Measurements from ENCODE around the gene ITK. TPM values are rescaled to one million over a fixed set of nuclear protein-coding genes. Genes with fewer than 3 reads are reported as not detected.

The ITK gene
- total and polyA plus RNA-seq, 2 experiments from 2014 or later: 0.08 TPM; not detected in 1

DNA sequence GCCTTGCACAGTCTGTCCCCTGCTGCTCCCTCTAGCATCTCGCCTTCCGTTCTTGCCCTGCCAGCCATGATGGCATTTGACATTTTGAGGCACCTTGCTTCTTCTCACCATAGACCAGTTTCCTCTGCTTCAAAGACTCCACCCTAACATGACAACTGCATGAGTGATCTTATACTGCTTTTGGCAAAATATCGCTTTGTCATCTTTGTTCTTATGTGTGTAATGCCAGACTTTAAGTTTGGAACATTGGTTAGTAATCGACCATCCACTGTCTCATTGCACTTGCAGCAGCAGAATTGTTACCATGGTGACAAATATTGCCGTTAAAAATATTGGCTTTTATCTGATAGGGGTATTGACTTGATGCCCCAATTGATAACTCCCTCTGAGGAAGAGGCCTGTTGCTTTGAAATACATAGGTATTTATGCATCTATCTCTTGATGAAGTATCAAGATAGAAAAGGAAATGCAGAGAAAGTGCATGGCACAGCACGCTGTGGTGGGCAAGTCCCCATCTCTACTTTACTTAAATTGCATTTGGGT lies 21.4 kb upstream of the ITK start:
- Mint-ChIP-seq H3K27ac (no peak overlapping the region), H3K9me3 (no peaks in the 10 kb centered on the region), H3K4me1 (no peaks in the 10 kb centered on the region), H3K4me3 (no peak overlapping the region), H3K36me3 (ENCODE audit: low read depth) (no peaks in the 10 kb centered on the region), H3K27me3 (ENCODE audit: insufficient read depth, low read depth, poor library complexity) (peaks cover 2% of the 10 kb centered on the region)
- H3F3A ChIP-seq (replicated peaks; ENCODE audit: low read depth): no peaks in the 10 kb centered on the region
- ATAC-seq (no peak), DNase-seq (ENCODE audit: low spot score) (no peak)
- no peaks in the 10 kb centered on the region for H3K4me1 ChIP-seq (ENCODE audit: insufficient read depth)
- H3K9me2 ChIP-seq (ENCODE audit: insufficient read depth): no peaks in the 10 kb centered on the region
- H3K4me3 ChIP-seq: no peak overlapping the region
- no peak overlapping the region for H2AFZ ChIP-seq
- H3K27ac ChIP-seq (ENCODE audit: low read depth): no peak overlapping the region
- no peaks in the 10 kb centered on the region for H3K79me2 ChIP-seq (replicated peaks; ENCODE audit: insufficient read depth)
- no peaks in the 10 kb centered on the region for H4K20me1 ChIP-seq (replicated peaks; ENCODE audit: insufficient read depth)
- no peaks in the 10 kb centered on the region for H3K36me3 ChIP-seq (ENCODE audit: insufficient read depth)
- no peaks in the 10 kb centered on the region for H3K27me3 ChIP-seq (ENCODE audit: insufficient read depth)
- TF ChIP-seq EZH2 (IDR thresholded peaks at IDR 0.05; ENCODE audit: low read depth, unreplicated experiment) (no peak), REST (IDR thresholded peaks at IDR 0.05; ENCODE audit: unreplicated experiment) (no peak)
- no peak overlapping the region for H3K4me2 ChIP-seq

GRCh38 chr5:157160001-157160400 lies 20.6 kb upstream of the ITK start:
- TF ChIP-seq ZNF114 (CRISPR knock-in tag; IDR thresholded peaks at IDR 0.05): no peak
- no peak for TF ChIP-seq CTCF (conservative IDR thresholded peaks at IDR 0.05; ENCODE audit: low read depth in 2 of 2)
- no peak for TF ChIP-seq JUNB (IDR thresholded peaks at IDR 0.05; ENCODE audit: unreplicated experiment)
- TF ChIP-seq NANOG (IDR thresholded peaks at IDR 0.05; ENCODE audit: borderline replicate concordance): no peak
- TF ChIP-seq POLR2AphosphoS5 (IDR thresholded peaks at IDR 0.05; ENCODE audit: low read depth): no peak
- no peak for TF ChIP-seq CREB1 (CRISPR knock-in tag; IDR thresholded peaks at IDR 0.05; ENCODE audit: low read depth)
- TF ChIP-seq ZNF331 (CRISPR knock-in tag; IDR thresholded peaks at IDR 0.05; ENCODE audit: low read depth): no peak
- no peaks in the 10 kb centered on the region for H3K4me1 Mint-ChIP-seq
- H3K27ac Mint-ChIP-seq: no peak overlapping the region
- Histone ChIP-seq H3K4me2 (no peak overlapping the region), H3K36me3 (ENCODE audit: insufficient read depth) (no peaks in the 10 kb centered on the region), H2AFZ (peak overlapping the region; percentile 43; the same call in 1 of the 2 replicates), H3K4me3 (no peak overlapping the region), H3K27me3 (ENCODE audit: insufficient read depth) (no peaks in the 10 kb centered on the region), H3K4me1 (ENCODE audit: insufficient read depth) (no peaks in the 10 kb centered on the region), H3K9me2 (ENCODE audit: insufficient read depth) (no peaks in the 10 kb centered on the region), H3K79me2 (replicated peaks; ENCODE audit: insufficient read depth) (no peaks in the 10 kb centered on the region), H4K20me1 (replicated peaks; ENCODE audit: insufficient read depth) (no peaks in the 10 kb centered on the region), H3K27ac (ENCODE audit: low read depth) (no peak overlapping the region), H3F3A (replicated peaks; ENCODE audit: low read depth) (no peaks in the 10 kb centered on the region)
- no peaks in the 10 kb centered on the region for H3K36me3 Mint-ChIP-seq (ENCODE audit: low read depth)
- no peak overlapping the region for H3K4me3 Mint-ChIP-seq
- peaks cover 2% of the 10 kb centered on the region for H3K27me3 Mint-ChIP-seq (ENCODE audit: insufficient read depth, low read depth, poor library complexity)
- no peak for ATAC-seq
- H3K9me3 Mint-ChIP-seq: no peaks in the 10 kb centered on the region
- no peak for DNase-seq (ENCODE audit: low spot score)
